CD4-positive, alpha-beta T cell treated with Interleukin-15 for 4 hours (primary cell): Measurements from ENCODE around the gene TSTD2.

Experiments used
- DNase-seq: peaks from one replicate; pipeline ENCODE4 v3.0.0-alpha.2; 2020; ENCODE audit warnings: low spot score

TSTD2 gene

GRCh38 chr9:97562542-97562941 lies 70.6 kb downstream of the TSTD2 start:
- no peak for DNase-seq

GRCh38 chr9:97561501-97561900 lies 71.7 kb downstream of the TSTD2 start:
- no peak for DNase-seq

- DNase-seq: no peak
Measured at GRCh38 chr9:97560851-97561250, 72.3 kb downstream of the TSTD2 start.

GRCh38 chr9:97560154-97560553 lies 73.0 kb downstream of the TSTD2 start:
- no peak for DNase-seq

- no peak for DNase-seq
Measured at GRCh38 chr9:97559111-97559514, 74.1 kb downstream of the TSTD2 start.

GRCh38 chr9:97558701-97559101 lies 74.5 kb downstream of the TSTD2 start:
- DNase-seq: no peak

- no peak for DNase-seq
Measured at GRCh38 chr9:97557606-97558095, 75.5 kb downstream of the TSTD2 start.

GRCh38 chr9:97556721-97557605 lies 76.2 kb downstream of the TSTD2 start:
- DNase-seq: no peak

- DNase-seq: no peak
Measured at GRCh38 chr9:97556036-97556720, 77.0 kb downstream of the TSTD2 start.

- DNase-seq: no peak
Measured at GRCh38 chr9:97555164-97555563, 78.0 kb downstream of the TSTD2 start.

GRCh38 chr9:97554566-97555075 lies 78.5 kb downstream of the TSTD2 start:
- no peak for DNase-seq

- no peak for DNase-seq
Measured at GRCh38 chr9:97553841-97554240, 79.3 kb downstream of the TSTD2 start.

- no peak for DNase-seq
Measured at GRCh38 chr9:97553141-97553540, 80.0 kb downstream of the TSTD2 start.

GRCh38 chr9:97551308-97551707 lies 81.9 kb downstream of the TSTD2 start:
- DNase-seq: no peak

- no peak for DNase-seq
Measured at GRCh38 chr9:97550386-97550785, 82.8 kb downstream of the TSTD2 start.
